ENCODE measurements around the gene PEAK1. TPM values are rescaled to one million over a fixed set of nuclear protein-coding genes. Genes with fewer than 3 reads are reported as not detected.
"Not testable (repeated sequence)": the region's sequence is repeated elsewhere in the genome, so short reads cannot be mapped to it uniquely, and the experiment has no call there.

PEAK1 gene
- total RNA-seq, 1 donor from 2014 or later = 34.2 TPM

- Mint-ChIP-seq H3K9me3 (no peaks in the 10 kb centered on the region), H3K4me3 (peak overlapping the region; percentile 78), H3K27me3 (no peaks in the 10 kb centered on the region), H3K36me3 (ENCODE audit: low read depth) (no peaks in the 10 kb centered on the region), H3K4me1 (peaks cover 75% of the 10 kb centered on the region), H3K27ac (peak overlapping the region; percentile 94)
- intact Hi-C loops (cut with micrococcal nuclease) = loop anchor here (1.0 to 10.0 kb wide), 3 partner anchors 9 to 694 kb away; no protein-coding TSS in a partner anchor
- no peak for ATAC-seq (ENCODE audit: low read depth)
- ChIA-PET POLR2A (interaction anchor here (1.1 kb wide), 1 partner anchor 20 kb away, joined by 4 read pairs; no protein-coding TSS in a partner anchor), CTCF (interaction anchor here (1.0 to 3.5 kb wide), 5 partner anchors 61 to 363 kb away, joined by 3 to 31 read pairs (median 3); no protein-coding TSS in a partner anchor)
- no peak for DNase-seq
- TF ChIP-seq CTCF (IDR thresholded peaks at IDR 0.05) = no peak
These were observed 239.1 kb downstream of the PEAK1 start for GRCh38 chr15:77180757-77181156.

GRCh38 chr15:77180270-77180669 is 239.6 kb downstream of the PEAK1 start:
- peaks cover 70% of the 10 kb centered on the region for H3K4me1 Mint-ChIP-seq
- ChIA-PET CTCF (interaction anchor here (1.2 to 3.2 kb wide), 4 partner anchors 61 to 363 kb away, joined by 3 to 27 read pairs (median 6); no protein-coding TSS in a partner anchor), POLR2A (no interaction called here)
- TF ChIP-seq CTCF (IDR thresholded peaks at IDR 0.05) = no peak
- peak overlapping the region; percentile 32 for H3K4me3 Mint-ChIP-seq
- no peak for DNase-seq
- no peak for ATAC-seq (ENCODE audit: low read depth)
- intact Hi-C loops (cut with micrococcal nuclease) = loop anchor here (2.0 to 10.0 kb wide), 2 partner anchors 19 to 695 kb away; no protein-coding TSS in a partner anchor
- peak overlapping the region; percentile 94 for H3K27ac Mint-ChIP-seq
- H3K36me3 Mint-ChIP-seq (ENCODE audit: low read depth) = no peaks in the 10 kb centered on the region
- no peaks in the 10 kb centered on the region for H3K9me3 Mint-ChIP-seq
- H3K27me3 Mint-ChIP-seq = no peaks in the 10 kb centered on the region

GRCh38 chr15:77179541-77179998 is 240.3 kb downstream of the PEAK1 start:
- ChIA-PET CTCF (interaction anchor here (1.2 to 1.4 kb wide), 3 partner anchors 60 to 364 kb away, joined by 3 to 9 read pairs (median 4); no protein-coding TSS in a partner anchor), POLR2A (interaction anchor here (1.9 kb wide), 1 partner anchor 19 kb away, joined by 5 read pairs; no protein-coding TSS in a partner anchor)
- H3K9me3 Mint-ChIP-seq = no peaks in the 10 kb centered on the region
- no peak for DNase-seq
- peak overlapping the region; percentile 94 for H3K27ac Mint-ChIP-seq
- ATAC-seq (ENCODE audit: low read depth) = no peak
- H3K36me3 Mint-ChIP-seq (ENCODE audit: low read depth) = no peaks in the 10 kb centered on the region
- intact Hi-C loops (cut with micrococcal nuclease) = no loop called here
- no peaks in the 10 kb centered on the region for H3K27me3 Mint-ChIP-seq
- H3K4me3 Mint-ChIP-seq = peak overlapping the region; percentile 32
- no peak for TF ChIP-seq CTCF (IDR thresholded peaks at IDR 0.05)
- H3K4me1 Mint-ChIP-seq = peaks cover 63% of the 10 kb centered on the region

GRCh38 chr15:77178411-77178810 is 241.5 kb downstream of the PEAK1 start:
- intact Hi-C loops (cut with micrococcal nuclease) = no loop called here
- Mint-ChIP-seq H3K27ac (no peak overlapping the region), H3K4me1 (peaks cover 55% of the 10 kb centered on the region), H3K36me3 (ENCODE audit: low read depth) (no peaks in the 10 kb centered on the region), H3K27me3 (no peaks in the 10 kb centered on the region), H3K4me3 (no peak overlapping the region), H3K9me3 (no peaks in the 10 kb centered on the region)
- CTCF ChIA-PET = no interaction called here
- TF ChIP-seq CTCF (IDR thresholded peaks at IDR 0.05) = no peak
- ATAC-seq (ENCODE audit: low read depth) (no peak), DNase-seq (no peak)
- POLR2A ChIA-PET = interaction anchor here (1.9 kb wide), 1 partner anchor 18 kb away, joined by 5 read pairs; no protein-coding TSS in a partner anchor

GRCh38 chr15:77176148-77176547 is 243.8 kb downstream of the PEAK1 start:
- H3K27me3 Mint-ChIP-seq; intact Hi-C loops (cut with micrococcal nuclease); H3K4me3 Mint-ChIP-seq; H3K27ac Mint-ChIP-seq; CTCF ChIA-PET; POLR2A ChIA-PET; H3K9me3 Mint-ChIP-seq; H3K36me3 Mint-ChIP-seq (ENCODE audit: low read depth); DNase-seq; ATAC-seq (ENCODE audit: low read depth): not testable (repeated sequence)
- peaks cover 34% of the 10 kb centered on the region for H3K4me1 Mint-ChIP-seq
